Testis (tissue), 3 donors: ENCODE results near the gene GRAMD1B. TPM values are rescaled to one million over a fixed set of nuclear protein-coding genes. Genes with fewer than 3 reads are reported as not detected.

Experiments
- DNase-seq: peaks from one replicate; pipeline ENCODE4 v3.0.0-alpha.2; 2019
- H3K27ac ChIP-seq, 2 donors: fragments of 200-600 bp; sonication (generic); one replicate each; pipeline ENCODE4 v1.5.1; 2019
- H3K27me3 ChIP-seq: fragments of 200-600 bp; sonication (generic); one replicate; pipeline ENCODE4 v1.5.1; 2019
- H3K36me3 ChIP-seq: fragments of 200-600 bp; sonication (generic); one replicate; pipeline ENCODE4 v1.5.1; 2017; ENCODE audit warnings: low read depth; ENCODE audit errors: missing control alignments
- H3K4me1 ChIP-seq: fragments of 200-600 bp; sonication (generic); one replicate; pipeline ENCODE4 v1.5.1; 2019
- H3K4me3 ChIP-seq, 2 donors: fragments of 200-600 bp; sonication (generic); one replicate each; pipeline ENCODE4 v1.5.1; 2017 to 2019
- H3K9me3 ChIP-seq: fragments of 200-600 bp; sonication (generic); one replicate; pipeline ENCODE4 v1.5.1; 2017
- POLR2A ChIP-seq: fragments of 450-650 bp; IDR thresholded peaks from one replicate; pipeline ENCODE4 v1.6.1; 2017; ENCODE audit warnings: antibody characterized with exemption, mild to moderate bottlenecking, moderate library complexity
- WGBS, 2 donors: methylation state at CpG; one replicate each; pipeline ENCODE4 v1.1.5; 2018; 5-methylcytosine and 5-hydroxymethylcytosine counted together
- intact Hi-C: fragments of 100-400 bp; cut with DNase I; formaldehyde crosslinking; loops from one replicate; pipeline ENCODE4 v1.15.1; 2023; ENCODE audit warnings: low total_unique reads
- polyA plus RNA-seq: library from polyadenylated mRNA; stranded (reverse); fragments of 350-450 nt; fragmentation: Illumina TruSeq; extraction: RNeasy Lipid Tissue Mini Kit (QIAGEN cat#74804); gene quantifications from one replicate; pipeline ENCODE4 v1.2.3, GENCODE V29; 2014; ENCODE audit warnings: low read depth, low replicate concordance; ENCODE audit not compliant: insufficient read depth
- total RNA-seq, 2 donors: library from RNA; depleted of rRNA; stranded (reverse); fragments of >200 nt; gene quantifications; one replicate each; pipeline ENCODE4 v1.2.3, GENCODE V29; 2016
- TF ChIP-seq, protein P1 (sequence below), 3 experiments: fragments of 450-650 bp in 2 of 3; fragments of 200-600 bp in 1 of 3; sonication (generic) in 1 of 3; IDR thresholded peaks; one replicate each; pipeline ENCODE4 v1.5.1; 2016 to 2019; ENCODE audit warnings: antibody characterized with exemption in 3 of 3, mild to moderate bottlenecking in 2 of 3, moderate library complexity in 1 of 3

Gene GRAMD1B
- total and polyA plus RNA-seq, 3 donors from 2014 or later: 48.1 to 78.9 (median 48.9) TPM

DNA sequence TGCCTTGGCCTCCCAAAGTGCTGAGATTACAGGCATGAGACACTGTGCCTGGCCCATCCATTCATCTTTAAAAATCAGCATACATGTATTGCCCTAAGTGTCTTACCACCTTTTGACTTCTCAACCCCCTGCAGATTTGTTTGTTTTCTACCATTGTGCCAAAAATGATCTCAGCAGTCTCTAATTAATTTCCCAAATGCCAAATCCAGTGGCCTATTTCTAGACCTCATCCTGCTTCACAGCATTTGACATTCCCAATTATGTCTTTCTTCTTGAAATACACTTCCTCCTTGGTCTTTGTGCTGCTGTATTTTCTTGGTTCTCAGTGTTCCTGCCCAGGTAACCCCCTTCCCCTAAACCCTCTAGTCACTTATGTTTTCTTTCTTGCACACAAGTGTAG lies 46.0 kb upstream of the GRAMD1B start:
- no peaks in the 10 kb centered on the region for H3K36me3 ChIP-seq
- H3K4me3 ChIP-seq: no peak overlapping the region
- no peaks in the 10 kb centered on the region for H3K27me3 ChIP-seq
- H3K27ac ChIP-seq: no peak overlapping the region
- intact Hi-C loops: no loop called here
- H3K4me1 ChIP-seq: no peaks in the 10 kb centered on the region
- no peak for DNase-seq
- no peak for TF ChIP-seq POLR2A
- TF ChIP-seq, protein P1, sequence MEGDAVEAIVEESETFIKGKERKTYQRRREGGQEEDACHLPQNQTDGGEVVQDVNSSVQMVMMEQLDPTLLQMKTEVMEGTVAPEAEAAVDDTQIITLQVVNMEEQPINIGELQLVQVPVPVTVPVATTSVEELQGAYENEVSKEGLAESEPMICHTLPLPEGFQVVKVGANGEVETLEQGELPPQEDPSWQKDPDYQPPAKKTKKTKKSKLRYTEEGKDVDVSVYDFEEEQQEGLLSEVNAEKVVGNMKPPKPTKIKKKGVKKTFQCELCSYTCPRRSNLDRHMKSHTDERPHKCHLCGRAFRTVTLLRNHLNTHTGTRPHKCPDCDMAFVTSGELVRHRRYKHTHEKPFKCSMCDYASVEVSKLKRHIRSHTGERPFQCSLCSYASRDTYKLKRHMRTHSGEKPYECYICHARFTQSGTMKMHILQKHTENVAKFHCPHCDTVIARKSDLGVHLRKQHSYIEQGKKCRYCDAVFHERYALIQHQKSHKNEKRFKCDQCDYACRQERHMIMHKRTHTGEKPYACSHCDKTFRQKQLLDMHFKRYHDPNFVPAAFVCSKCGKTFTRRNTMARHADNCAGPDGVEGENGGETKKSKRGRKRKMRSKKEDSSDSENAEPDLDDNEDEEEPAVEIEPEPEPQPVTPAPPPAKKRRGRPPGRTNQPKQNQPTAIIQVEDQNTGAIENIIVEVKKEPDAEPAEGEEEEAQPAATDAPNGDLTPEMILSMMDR (IDR thresholded peaks at IDR 0.05): no peak
- H3K9me3 ChIP-seq: no peaks in the 10 kb centered on the region

DNA sequence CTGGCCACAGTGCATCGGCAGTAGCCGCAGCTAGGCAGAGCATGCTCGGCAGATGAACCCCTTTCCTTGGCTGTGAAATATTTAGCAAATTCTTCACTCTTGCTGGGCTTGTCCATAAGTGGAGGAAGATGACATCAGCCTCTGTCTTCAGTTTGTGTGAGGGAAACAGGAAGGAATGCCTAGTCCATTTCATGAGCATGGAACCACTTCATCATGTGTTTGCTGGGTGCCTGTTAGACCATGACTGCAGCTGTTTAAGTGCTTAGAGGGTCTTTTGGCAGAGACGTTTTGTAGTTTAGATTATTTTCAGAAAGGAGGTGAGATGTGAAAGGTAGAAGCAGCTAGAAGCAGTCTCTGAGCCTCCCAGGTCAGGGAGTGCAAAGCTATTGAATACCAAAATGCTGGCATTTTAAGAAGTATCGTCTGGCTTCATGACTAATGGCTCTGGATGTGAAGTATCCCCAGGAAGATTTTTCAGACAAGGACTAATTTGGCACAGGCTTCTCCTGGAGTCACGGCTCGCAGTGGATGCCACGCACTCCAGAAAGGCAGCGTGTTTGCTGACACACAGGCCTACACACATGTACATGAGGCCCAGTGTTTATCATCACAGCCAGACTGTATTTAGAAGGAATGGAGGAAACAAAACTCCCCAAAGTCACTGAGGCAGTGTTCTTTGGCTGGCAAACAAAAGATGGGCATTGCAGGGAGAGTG lies 43.1 kb upstream of the GRAMD1B start:
- Histone ChIP-seq H3K4me3 (no peak overlapping the region), H3K4me1 (no peaks in the 10 kb centered on the region), H3K27ac (no peak overlapping the region), H3K27me3 (no peaks in the 10 kb centered on the region), H3K36me3 (no peaks in the 10 kb centered on the region), H3K9me3 (no peaks in the 10 kb centered on the region)
- intact Hi-C loops: no loop called here
- TF ChIP-seq, protein P1 (IDR thresholded peaks at IDR 0.05): no peak
- TF ChIP-seq POLR2A: no peak
- DNase-seq: no peak
- WGBS, 2 donors: 91% methylated on average over 9 of the region's 9 CpGs

DNA sequence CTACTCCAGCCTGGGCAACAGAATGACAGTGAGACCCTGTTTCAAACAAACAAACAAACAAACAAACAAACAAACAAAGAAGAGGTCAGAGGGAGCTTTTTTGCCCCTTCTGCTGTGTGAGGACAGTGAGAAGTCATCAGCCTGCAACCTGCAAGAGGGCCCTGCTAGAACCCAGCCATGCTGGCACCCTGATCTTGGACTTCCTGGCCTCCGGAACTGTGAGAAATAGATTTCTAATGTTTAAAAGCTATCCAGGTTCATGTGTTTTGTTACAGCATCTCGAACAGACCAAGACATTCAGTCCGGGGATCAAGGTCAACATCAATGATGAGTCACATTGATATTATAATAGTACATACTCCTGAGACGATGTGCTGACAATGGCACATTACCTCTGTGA lies 41.4 kb upstream of the GRAMD1B start:
- 82 to 91% methylated on average over 4 of the region's 4 CpGs for WGBS, 2 donors
- Histone ChIP-seq H3K4me3 (no peak overlapping the region), H3K27me3 (no peaks in the 10 kb centered on the region), H3K9me3 (no peaks in the 10 kb centered on the region), H3K36me3 (no peaks in the 10 kb centered on the region), H3K4me1 (no peaks in the 10 kb centered on the region), H3K27ac (no peak overlapping the region)
- no peak for DNase-seq
- TF ChIP-seq, protein P1 (IDR thresholded peaks at IDR 0.05): no peak
- TF ChIP-seq POLR2A: no peak
- intact Hi-C loops: no loop called here

DNA sequence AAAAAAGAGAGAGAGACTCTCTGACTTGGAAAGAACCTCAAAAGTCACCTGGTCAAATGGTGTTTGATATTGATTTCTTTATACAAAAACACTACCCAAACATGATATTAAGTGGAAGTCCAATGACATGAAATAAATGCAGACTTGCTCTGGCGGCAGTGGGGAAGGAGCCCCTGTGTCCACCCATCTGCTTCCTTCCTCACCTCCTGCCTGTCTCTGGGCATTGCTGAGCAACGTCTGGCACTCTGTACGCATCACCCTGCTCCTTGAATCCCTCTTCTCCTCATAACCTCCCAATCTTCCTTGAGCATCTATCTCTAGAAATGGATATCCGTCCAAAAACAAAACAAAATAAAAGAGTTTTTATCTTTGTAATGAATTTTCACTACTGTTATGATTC lies 39.9 kb upstream of the GRAMD1B start:
- no peak for TF ChIP-seq POLR2A
- TF ChIP-seq, protein P1 (IDR thresholded peaks at IDR 0.05): no peak
- no peak overlapping the region for H3K4me3 ChIP-seq
- no peak overlapping the region for H3K27ac ChIP-seq
- no peaks in the 10 kb centered on the region for H3K4me1 ChIP-seq
- H3K27me3 ChIP-seq: no peaks in the 10 kb centered on the region
- intact Hi-C loops: no loop called here
- WGBS, 2 donors: 81 to 89% methylated on average over 4 of the region's 4 CpGs
- H3K36me3 ChIP-seq: no peaks in the 10 kb centered on the region
- DNase-seq: no peak
- H3K9me3 ChIP-seq: no peaks in the 10 kb centered on the region
